Measurements from ENCODE around the gene LRRC8A.
"Not testable (repeated sequence)": the region's sequence is repeated elsewhere in the genome, so short reads cannot be mapped to it uniquely, and the experiment has no call there.

The LRRC8A gene

DNA sequence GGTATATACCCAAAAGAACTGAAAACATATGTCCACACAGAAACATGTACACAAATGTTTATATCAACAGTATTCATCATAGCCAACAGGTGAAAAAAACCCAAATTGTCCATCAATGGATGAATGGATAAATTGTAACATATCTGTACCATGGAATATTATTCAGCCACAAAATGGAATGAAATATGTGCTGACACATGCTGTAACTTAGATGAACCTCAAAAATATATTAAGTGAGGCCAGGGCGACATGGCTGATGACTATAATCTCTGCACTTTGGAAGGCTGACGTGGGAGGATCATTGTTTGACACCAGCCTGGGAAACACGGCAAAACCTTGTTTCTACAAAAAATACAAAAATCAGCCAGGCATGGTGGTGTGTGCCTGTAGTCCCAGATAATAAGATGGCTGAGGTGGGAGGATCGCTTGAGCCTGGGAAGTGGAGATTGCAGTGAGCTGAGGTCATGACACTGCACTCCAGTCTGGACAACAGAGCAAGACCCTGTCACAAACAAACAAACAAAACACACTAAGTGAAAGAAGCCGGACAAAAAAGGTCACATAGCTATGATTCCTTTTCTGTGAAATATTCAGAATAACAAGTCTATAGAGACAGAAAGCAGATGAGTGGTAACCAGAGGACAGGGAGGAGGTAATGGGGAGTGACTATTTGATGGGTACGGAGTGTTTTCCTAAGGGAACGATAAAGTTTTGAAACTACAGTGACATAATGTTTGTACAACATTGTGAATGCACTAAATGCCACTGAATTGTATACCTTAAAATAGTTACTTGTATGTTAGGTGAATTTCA lies 11.6 kb upstream of the LRRC8A start:
- no peak for DNase-seq (ENCODE audit: low spot score)

DNA sequence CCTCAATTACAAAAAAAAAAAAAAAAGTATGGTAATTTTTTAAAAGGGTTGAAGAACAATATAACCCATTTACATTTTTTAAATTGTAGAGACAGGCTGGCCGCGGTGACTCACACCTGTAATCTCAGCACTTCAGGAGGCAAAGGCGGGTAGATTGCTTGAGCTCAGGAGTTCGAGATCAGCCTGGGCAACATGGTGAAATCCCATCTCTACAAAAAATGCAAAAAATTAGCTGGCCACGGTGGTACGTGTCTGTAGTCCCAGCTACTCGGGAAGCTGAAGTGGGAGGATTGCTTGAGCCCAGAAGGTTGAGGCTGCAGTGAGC lies 11.0 kb upstream of the LRRC8A start:
- not testable (repeated sequence) for DNase-seq (ENCODE audit: low spot score)

DNA sequence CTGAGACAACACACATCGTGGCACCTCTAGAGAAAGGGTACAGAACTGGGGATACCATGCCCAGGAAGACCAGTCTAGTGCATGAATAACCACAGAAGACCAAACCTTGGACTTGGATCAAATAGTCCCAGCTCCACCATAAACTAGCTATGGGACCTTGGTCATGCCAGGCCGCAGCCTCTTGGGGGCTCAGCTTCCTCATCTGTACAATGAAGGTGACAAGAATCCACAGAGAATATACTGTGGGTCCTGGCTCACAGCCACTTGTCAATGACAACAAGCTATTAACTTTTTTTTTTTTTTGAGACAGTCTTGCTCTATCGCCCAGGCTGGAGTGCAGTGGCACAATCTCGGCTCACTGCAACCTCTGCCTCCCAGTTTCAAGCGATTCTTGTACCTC lies 4.1 kb upstream of the LRRC8A start:
- peak; percentile 50 for DNase-seq (ENCODE audit: low spot score)

DNA sequence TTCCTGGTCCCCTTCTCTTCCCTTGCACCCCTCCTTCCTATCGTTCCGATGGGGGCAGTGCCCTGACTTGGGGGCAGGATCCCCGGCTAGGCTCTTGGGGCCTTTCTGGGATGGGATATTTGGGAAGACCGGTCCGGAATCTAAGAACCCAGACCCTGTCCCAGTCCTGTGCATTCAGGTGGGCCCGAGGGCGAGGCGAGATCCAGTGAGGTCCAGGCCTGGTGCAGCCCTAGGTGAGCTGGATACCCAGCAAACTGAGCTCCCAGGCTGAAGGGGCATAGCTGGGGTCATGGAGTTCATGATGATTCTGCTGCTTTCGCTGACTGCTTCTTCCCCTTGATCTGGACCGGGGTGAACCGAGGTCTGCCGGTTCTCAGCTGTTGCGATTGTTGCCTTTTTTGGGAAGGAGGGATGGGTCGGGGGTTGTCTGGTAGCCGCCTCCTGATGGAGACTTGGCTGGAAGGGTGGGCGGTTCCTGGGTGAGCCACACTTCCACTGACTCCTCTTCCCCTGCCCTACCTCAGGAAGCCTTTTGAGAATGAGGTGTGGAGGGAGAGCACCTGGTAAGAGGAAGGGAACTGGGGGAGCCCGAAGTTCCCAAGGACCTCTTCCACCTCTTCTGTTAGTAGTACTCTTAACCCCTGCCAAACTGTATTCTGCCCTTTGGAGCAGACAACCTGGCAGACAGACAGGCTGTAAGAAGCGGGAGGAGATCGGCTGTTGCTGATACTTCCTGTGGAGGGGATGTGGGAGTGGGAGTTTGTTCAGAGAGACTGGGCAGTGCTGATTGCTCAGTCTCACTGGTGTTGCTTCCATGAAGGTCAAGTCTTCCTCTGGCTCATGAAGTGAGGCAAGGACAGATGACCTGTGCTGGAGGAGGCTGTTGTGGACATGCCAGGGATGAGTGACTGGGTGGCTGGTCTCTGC lies 1.0 kb downstream of the LRRC8A start:
- DNase-seq (ENCODE audit: low spot score), result peak; percentile 36

DNA sequence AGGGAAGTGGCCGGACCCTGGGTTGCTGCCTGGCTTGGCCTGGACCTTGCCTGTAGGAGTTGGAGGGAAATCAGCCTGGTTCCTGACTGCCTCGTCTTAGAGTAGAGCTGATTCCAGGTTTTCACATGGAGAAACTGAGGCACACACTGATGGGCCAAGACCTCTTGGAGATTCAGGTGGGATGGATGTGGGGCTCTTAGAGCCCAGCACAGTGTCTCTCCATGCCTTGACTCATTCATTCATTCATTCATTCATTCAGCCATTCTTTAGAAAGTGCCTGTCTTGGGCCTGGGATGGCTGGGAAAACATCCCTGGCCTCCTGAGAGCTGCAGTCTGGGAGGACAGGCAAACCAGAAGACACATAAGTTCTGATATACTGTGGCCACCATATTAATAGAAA lies 2.2 kb downstream of the LRRC8A start:
- no peak for DNase-seq (ENCODE audit: low spot score)

DNA sequence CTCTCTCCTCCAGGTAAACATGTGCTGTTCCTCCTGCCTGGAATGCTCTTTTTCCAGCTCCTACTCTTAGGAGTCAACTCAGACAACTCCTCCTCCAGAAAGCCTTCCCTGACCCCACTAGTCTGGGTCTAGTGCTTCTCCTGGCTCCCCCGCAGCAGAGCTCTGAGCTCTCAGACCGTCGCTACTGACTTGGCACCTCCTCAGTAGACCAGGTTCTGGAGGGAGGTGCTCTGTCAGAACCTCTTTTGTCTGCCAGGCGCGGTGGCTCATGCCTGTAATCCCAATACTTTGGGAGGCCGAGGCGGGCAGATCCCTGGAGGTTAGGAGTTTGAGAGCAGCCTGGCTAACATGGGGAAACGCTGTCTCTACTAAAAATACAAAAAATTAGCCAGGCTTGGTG lies 3.4 kb downstream of the LRRC8A start:
- no peak for DNase-seq (ENCODE audit: low spot score)

DNA sequence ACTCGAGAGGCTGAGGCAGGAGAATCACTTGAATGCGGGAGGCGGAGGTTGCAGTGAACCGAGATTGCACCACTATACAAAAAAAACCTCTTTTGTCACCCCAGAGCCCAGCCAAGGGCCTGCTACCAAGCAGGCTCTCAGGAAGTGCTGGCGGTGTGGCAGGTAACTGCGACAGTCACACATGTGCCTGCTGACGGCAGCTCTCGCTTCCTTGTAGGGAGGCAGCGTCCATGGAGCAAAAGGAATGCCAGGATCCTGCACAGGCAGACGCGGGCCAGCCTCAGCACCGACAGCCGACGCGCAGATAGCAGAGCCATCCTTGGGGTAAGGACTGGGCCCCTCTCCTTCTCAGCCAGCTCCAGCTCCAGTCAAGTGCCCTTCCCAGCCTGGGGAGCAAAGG lies 3.9 kb downstream of the LRRC8A start:
- no peak for DNase-seq (ENCODE audit: low spot score)

DNA sequence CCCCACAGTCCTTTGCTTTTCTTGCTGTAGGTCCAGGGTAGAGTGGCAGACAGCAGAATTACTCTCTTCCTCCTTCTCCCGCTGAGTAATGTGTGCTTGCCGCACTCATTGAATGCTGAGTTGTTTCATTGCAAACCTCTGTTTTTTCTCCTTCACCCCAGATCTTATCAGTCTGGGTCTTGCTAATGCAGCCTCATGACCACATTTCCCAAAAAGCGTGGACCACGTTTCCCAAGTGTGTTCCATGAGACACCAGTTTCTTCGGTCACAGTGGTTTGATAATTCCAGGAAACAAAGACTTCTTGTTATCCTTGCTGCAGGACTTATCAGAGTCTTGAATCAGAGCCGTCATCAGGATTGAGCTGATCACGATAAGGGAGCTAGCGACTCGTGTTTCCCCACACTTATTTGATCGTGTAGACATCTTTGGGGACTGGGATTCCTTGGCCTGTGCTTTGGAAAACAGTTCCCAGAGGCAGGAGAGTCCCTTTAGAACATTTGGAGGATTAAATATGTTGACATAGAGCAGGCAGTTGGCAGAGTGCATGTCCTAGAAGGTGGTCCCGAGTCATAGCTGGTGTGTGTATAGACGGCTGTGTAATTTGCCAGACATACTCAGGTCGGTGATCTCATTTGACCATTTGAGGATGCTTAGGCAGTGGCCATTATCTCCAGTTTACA lies 4.4 kb downstream of the LRRC8A start:
- peak; percentile 65 for DNase-seq (ENCODE audit: low spot score)

DNA sequence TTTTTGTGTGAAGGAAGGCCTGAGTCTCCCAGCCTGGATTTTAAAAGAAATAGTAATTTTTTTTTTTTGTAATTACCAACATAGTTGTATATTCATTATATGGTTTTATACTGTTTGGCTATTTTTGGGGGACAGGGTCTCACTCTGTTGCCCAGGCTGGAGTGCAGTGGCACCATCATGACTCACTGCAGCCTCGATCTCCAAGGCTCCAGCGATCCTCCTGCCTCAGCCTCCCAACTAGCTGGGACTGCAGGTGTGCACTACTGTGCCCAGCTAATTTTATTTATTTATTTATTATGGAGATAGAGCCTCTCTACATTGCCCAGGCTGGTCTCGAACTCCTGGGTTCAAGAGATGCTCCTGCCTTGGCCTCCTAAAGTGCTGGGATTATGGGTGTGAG lies 5.1 kb downstream of the LRRC8A start:
- DNase-seq (ENCODE audit: low spot score), result no peak

DNA sequence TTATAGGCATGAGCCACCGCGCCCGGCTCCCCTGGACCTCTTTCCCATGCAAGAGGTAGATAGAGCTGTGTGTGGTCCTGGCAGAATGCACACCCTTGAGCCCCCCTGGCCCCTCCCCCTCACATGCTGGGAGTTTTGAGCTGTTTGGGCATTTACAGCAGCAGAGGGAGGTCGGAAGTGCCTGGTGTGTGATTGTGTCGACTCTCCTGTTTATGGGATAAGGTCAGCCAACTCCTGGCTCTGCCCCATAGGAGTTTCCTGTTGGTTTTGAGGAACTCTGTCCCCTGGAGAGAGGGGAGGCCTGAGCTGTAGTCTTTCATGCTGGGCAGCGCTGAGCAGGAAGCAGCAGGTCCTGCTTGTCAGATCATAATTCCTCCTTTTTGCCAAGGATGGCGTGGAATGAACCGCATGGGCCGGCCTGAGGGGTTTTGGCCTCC lies 6.0 kb downstream of the LRRC8A start:
- DNase-seq (ENCODE audit: low spot score), result no peak

DNA sequence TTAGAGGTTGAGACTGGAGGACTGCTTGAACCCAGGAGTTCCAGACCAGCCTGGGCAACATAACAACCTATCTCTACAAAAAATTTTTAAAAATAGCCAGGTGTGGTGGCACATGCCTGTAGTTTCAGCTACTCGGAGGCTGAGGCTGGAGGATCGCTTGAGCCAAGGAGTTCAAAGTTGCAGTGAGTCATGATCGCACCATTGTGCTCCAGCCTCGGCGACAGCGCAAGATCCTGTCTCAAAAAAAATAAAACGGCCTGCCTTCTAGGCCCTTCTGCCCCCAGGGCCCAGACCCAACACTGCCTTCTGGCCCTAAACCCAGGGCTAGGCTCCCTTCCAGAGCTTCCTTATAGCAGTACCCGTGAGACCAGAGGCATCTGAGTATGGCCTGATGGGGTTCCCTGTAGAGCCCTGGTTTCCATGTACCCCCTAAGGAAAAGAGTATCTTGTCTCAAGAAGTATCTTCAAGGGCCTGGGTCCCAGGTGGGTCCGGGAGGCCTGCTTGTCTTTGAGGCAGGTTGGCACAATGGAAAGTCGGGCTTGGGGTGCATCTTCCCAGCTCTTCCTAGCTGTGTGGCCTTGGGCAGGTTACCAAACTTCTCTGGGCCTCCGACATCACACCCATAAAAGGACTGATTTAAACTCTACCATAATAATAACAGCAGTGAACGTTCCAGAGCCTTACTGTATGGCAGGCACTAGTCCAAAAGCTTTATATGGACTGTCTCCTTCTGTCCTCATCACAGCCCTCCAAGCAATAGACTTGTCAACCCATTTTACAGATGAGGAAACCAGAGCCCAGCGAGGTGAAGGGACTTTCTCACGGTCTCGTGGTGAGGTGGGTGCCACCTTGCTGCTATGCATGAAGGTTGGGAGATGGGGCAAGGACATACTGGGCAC lies 9.6 kb downstream of the LRRC8A start:
- no peak for DNase-seq (ENCODE audit: low spot score)

DNA sequence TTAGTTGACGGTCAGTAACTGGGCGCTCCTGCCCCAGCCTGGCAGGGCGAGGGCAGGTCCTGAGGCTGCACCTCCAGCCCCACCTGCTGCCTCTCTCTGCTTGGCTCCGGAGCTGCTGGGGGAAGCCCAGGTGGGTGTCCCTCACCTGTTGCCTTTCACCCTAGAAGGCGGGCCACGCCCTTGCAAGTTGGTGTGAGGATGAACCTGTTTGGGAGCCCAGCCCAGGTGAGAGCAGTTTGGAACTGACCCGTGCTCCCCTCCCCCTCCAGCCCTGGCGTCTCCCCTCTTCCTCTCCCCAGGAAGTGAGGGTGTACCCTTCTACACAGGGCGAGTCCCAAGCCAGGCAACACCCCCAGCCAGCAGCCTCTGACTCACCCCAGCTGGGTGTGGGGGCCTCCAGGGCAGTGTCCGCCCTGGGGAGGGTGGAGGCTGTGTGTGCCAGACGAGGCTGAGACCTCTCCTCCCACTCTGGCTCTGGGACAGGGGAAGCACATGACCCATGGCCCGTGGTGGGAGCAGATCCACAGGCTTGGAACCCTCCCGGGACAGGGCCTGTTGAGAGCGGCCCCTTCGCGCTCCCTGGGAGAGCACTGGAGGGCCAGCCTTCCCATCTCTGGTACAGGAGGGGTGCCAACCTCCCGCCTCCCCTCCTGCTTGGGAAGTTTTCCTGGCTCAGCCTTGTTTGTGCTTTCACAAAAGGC lies 10.4 kb downstream of the LRRC8A start:
- peak; percentile 92 for DNase-seq (ENCODE audit: low spot score)

DNA sequence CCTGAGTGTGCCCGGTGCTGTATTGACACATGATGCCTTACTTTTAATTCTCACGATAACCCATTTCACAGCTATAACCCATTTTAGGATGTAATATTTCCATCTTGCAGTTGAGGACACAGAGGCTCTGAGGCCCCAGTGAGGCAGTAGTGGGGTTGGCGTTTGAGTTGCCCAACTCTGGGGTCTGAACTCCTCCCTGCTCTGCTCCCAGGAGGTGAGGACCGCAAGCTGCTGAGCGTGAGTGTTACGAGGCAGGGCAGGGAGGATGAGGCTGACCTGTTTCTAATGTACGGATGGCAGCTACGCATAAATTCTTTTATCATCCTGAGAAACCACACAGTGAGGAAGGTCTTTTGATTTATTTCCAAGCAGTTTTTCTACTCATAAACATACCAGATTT lies 11.4 kb downstream of the LRRC8A start:
- DNase-seq (ENCODE audit: low spot score), result no peak

DNA sequence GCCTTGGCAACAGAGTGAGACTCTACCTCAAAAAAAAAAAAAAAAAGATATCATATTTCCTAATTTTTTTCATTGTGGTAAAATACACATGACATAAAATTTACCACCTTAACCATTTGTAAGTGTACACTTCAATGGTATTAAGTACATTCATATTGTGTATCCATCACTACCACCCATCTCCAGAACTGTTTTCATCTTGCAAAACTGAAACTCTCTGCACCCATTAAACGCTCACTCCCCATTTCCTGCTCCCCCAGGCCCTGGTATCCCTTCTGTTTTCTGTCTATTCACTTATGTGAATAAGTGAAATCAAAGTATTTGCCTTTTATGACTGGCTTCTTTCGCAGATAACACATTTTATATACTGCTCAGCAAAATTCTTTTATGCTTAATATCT lies 12.8 kb downstream of the LRRC8A start:
- DNase-seq (ENCODE audit: low spot score), result no peak

DNA sequence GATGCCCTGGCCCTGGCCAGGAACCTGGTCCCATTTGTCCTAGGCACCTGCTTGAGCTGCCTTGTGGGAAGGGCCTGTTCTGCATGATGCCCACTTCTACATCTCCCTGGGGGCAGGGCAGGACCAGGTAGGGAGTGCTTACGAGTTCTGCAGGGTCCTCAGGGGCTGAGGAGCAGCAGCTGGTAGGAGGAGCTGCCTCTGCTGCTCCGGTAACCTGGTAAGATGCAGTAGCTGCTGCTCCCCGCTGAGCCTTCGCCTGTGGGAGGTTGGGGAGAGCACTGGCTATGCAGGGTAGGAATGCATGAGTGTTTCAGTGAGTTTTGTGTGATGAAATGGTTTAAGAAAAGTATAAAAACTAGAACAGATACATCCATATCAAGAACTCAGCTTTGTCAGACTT lies 13.6 kb downstream of the LRRC8A start:
- DNase-seq (ENCODE audit: low spot score), result no peak

DNA sequence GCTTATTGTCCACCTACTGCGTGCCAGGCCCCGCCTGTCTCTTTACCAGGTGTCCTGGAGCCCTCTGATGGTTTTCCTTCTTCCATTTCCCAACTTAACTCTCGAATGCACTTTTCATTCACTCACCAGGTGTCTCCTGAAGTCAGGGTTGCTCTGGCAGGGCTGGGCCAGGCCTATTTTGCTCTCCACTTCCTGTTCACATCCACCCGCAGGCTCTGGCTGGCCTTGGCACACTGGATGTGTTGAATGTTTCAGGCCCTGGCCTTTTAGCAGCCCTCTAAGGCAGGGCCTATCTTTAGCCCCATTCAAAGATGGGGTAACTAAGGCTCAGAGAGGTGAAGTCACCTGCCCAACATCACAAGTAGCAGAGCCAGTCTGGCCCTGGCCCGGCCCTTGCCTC lies 16.4 kb downstream of the LRRC8A start:
- no peak for DNase-seq (ENCODE audit: low spot score)

DNA sequence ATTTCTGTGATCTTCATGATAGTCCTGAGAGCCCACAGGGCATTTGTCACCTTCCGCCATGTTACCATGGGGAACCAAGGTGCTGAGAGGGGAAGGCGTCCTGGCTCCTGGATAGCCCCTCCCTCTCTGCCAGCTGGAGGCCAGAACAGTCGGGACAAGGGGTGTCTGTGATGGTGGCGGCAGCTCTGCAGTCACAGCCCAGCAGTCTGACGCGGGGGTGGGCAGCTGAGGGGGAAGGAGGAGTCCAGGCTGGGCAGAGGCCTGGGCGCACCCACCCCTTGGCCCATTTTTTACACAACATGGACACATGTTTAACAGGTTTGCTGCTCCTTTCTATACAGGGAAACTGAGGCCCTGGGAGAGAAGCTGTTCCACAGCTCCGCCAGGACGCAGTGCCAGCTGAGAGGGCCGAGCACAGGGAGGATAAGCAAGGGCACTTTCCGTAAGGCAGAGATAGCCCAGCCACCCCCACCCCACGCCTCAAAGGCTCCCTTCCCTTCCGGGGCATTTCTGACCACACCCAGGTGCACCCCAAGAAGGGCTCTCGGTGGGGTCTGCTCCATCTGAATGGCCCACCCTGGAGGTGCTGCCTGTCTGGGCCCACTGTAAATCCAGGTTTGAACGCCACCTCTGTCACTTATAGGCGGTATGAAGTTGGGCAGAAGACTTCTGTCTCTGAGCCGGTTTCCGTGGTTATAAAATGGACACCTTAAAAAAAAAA lies 17.1 kb downstream of the LRRC8A start:
- DNase-seq (ENCODE audit: low spot score), result no peak

DNA sequence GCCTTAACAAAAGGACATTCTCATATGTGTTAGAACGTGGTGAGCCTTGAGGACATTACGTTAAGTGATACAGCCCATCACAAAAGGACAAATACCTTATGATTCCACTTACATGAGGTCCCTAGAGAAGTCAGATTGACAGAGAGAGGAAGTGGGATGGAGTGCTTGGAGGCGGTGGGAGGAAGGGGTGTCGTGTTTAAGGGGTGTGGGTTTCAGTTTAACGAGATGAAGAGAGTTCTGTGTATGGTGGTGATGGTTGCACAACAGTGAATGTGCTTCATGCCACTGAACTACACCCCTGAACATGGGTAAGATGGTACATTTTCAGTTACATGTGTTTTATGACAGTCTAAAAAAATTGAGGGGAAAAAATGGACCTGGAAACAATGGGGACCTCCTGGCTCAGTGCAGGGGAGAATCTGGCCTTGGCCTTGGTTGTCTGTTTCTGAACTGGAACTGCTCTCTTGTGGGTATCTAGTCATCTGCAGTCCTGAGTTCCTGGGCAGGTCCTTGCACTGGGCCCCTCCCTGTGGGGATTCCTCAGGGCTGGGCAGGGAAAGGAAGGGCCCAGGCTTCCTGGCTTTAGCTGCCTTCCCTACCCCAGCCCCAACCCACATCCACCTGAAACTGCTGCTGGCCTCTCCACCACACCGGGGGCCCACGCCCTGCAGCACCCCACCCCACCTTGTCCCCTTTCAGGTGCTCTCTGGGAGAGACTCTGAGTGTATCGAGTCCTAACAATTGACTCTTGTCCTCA lies 17.8 kb downstream of the LRRC8A start:
- no peak for DNase-seq (ENCODE audit: low spot score)

DNA sequence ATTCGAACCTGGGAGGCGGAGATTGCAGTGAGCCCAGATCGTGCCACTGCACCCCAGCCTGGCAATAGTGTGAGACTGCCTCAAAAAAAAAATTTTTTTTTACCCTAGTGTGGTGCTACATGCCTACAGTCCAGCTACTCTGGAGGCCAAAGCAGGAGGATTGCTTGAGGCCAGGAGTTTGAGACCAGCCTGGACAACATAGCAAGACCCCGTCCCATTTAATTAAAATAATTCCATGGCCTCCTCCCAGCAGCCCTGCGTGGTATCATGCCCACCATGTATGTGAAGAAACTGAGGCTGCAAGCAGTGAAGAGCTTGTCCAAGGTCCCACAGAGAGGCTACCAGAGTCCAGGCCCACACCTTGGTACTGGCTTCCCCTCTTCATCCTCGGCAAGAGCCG lies 19.4 kb downstream of the LRRC8A start:
- no peak for DNase-seq (ENCODE audit: low spot score)

DNA sequence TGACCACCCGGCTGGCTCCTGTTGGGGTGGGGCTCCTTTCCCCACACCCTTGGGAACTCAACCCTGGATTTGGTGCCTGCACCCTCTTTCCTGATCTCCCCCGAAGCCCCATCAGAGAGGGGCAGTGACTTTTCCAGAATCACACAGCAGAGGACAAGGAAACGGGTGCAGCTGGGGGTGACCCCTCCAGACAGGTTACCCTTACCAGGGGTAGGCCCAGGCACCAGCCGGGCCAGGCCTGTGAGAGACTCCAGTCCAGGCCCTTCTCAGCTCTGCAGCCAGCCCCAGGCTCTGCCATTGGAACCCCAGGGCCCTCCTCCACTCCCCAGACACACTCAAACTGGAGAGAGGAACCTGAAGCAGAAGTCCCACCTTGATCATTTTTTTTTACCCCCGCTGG lies 19.9 kb downstream of the LRRC8A start:
- no peak for DNase-seq (ENCODE audit: low spot score)

Measured in hematopoietic multipotent progenitor cell treated with erythropoietin and hydrocortisone succinate and interleukin-3 and kit ligand, for 15 days (in vitro differentiated cells).